HK-2 (cell line): ENCODE data around the gene HSPB3.
"Not testable (repeated sequence)": the region's sequence is repeated elsewhere in the genome, so short reads cannot be mapped to it uniquely, and the experiment has no call there.

Experiments
- DNase-seq: peaks from one replicate; pipeline ENCODE4 v3.0.0-alpha.2; 2018; ENCODE audit not compliant: unreplicated experiment

HSPB3 gene

DNA sequence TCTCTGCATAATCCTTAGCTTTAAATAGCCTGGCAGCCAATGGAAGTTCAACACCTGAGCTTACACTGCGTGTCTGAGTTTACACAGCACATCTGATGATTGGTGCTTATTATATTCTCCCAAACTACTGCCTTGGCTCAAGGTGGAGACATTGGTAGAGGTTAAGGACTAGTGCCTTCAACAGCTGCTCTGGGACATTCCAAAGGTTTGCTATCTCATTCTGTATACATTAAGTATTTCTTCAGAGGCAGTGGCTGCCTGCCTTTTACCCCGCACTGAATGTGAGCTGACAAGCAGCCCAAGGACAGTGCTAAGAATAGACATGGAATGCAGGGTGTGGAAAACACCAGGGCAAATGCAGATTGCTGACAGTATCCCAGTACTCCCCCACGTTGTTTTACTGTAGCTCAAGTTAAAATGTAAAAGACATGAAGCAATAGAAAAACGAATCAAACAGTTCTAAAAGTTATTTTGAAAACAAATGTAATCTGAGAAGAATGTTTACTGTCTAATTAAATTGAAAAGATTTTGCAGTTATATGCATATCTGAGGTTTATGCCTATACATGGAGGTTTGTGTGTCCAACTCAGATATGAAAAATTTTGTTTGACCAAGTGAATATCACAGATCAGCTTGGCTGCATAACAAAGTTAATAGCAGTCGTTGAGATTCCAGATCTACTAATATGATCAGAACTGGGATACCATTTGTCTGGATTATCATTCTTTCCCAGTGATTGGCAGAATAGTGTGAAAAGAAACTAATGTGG is 1.8 kb downstream of the HSPB3 start:
- DNase-seq, result no peak

DNA sequence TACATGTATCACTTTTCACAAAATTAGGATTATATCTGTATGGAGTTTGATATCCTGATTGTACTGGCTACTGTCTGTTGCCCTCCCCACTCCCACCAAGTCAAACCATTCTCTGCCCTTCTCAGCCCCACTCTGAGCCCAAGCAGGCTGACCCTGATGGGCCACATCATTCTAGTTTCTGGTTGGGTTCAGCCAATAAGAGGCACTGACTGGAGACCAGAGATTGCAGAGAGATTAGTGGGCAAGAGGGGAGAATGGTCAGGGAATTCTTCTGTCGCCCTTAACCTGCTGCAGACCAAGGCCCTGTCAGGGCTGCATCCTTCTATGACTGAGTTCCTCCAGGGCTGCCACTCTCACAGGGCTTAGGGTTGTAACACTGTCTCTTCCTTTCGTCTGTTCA is 2.7 kb downstream of the HSPB3 start:
- DNase-seq, result no peak

DNA sequence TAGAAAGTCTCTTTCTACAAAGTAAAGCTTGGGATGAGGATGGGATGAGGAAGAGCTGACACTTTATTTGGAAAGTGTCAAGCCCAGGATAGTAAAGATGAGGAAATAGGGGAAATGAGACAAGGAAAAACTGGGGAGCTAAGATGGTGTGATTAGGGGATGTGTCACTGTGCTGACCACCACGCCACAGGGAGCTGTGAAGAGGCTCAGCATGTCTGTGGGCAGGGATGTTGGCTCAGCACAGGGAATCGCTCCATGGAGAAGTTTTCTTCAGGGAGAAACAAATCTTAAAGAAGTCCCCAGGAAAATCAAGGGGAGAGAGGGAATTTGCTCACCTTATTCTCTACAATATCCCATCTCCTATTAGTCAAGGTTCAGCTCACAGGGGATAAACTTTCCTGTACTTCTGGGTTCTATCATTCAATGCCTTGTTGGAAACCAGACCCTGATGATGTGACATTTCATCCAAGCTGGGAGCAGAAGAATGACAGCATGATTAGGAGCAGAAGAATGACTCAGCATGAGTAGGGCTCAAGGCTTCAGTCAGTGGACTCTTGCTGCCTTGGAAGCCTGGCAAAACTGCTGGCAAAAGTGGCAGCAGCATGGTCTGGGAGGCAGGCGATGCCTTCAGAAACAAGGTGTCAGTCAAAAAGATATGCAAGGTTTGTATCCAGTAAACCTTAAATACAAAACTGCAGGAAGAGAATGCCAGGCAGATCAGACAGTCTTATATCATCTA is 4.9 kb downstream of the HSPB3 start:
- no peak for DNase-seq

DNA sequence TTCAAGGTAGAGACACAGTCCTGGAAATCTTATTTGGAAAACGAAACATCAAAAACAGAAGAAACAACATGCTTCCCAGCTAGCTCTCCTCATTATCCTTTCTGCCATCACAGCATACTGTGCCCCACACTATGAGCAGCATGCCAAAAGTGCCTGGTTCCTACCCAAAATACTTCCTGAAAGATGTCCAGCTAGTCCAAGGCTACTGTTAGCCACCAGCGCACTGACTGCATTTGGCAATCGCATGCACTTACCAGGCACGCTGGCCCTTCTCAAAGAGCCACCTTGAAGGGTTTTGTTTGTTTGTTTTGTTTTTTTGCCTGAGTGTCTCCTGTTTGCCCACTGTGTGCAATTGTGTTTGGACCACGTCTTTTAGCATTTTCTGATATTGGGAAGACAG is 6.8 kb downstream of the HSPB3 start:
- no peak for DNase-seq

DNA sequence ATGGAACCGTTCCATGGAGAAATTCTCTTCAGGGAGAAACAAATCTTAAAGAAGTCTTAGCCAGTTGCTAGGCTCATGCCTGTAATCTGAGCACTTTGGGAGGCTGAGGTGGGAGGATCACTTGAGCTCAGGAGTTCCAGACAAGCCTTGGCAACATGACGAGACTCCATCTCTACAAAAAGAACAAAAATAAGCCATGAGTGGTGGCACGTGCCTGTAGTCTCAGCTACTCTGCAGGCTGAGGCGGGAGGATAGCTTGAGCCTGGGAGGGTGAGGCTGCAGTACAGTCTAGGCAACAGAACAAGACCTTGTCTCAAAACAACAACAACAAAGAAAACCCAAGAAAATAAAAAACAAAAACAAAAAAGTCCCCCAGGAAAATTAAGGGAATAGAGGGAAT is 8.2 kb downstream of the HSPB3 start:
- DNase-seq, result no peak

DNA sequence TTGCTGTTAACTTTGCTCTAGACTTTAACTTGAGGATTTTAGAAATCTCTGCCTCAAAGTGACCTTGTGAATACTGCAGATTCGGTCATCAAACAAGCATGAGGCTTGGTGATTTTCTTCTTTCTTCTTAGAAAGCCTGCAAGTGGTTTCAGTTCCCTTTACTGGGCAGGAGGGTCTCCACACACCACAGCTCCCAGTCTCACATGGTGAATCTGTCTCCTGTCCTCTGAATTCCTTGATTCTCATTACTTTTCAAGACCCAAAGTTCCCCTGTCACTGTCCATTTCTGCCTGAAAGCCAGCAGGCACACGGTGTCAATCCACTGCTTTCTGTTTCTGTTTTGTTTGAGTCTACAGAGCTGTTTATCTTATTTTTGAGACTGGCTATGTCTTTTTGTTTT is 14.1 kb downstream of the HSPB3 start:
- DNase-seq, result no peak

DNA sequence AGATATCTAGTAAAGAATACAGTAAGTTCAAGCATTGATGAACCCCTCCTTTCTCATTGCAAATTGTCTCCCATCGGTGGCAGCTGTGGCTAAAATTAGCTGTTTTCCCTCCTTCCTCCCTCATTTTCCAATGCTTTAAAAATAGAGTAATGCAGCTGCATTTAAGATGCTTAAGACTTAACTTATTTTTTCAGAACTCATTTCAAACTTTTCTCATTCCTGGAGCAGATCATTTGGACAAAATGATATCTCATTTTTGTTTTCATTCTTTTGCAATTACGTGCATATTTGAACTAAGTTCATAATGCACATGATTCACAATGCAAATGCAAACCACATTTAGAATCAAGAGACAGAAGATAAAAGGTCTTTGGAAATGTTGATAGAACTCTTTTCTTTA is 14.6 kb downstream of the HSPB3 start:
- no peak for DNase-seq

DNA sequence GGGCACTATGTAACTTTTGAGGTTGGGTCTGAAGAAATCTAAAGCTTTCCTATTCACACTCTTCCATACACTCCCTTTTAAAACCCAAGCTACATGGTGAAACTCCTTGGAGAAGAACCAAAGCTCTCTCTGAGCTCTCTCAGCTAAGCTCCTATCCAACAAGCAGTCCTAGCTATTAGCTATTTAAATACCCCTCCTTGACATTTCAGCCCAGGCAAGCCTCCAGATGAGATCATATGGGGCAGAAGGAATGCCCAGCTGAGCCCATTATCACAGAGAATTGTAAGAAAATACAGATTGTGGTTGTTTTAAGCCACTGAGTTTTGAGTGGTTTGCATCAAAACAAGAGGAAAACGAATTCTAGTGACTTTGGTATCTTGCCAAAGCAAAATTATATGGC is 15.2 kb downstream of the HSPB3 start:
- no peak for DNase-seq

DNA sequence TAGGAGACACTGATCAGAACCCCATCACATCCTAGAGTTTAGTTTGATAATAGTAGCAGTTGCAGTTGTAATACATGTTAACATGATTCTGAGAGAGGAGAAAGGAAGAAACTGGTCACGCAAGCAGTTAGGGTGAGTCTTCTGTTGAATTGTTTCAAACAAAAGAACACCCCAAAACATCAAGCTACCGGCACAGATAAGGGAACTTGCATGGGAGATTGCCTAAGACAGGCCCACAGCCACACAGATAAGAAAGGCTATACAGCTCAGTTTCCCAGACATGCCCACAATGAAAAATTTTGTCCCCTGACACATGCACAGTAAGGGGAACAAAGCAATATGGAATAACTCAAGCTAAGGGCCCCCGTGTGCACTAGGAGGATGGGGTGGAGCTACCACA is 15.9 kb downstream of the HSPB3 start:
- no peak for DNase-seq

DNA sequence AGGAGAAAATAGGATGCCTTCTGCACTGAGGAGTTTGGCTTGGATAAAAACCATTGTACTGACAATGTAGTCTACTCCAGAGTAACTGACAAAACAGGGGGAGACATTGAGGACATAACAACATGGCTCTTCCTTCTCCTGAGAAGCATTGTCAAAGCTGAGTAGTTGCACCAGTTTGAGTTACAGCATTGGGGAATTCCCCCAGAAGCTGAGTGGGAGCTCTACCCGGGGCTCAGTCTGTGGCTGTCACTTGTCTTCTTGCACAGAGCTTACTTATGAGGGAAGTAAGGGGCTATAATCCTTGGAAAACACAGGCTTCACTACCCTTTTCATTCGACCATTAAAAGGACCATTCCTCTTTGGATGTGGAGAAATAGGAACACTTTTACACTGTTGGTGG is 21.2 kb downstream of the HSPB3 start:
- no peak for DNase-seq

DNA sequence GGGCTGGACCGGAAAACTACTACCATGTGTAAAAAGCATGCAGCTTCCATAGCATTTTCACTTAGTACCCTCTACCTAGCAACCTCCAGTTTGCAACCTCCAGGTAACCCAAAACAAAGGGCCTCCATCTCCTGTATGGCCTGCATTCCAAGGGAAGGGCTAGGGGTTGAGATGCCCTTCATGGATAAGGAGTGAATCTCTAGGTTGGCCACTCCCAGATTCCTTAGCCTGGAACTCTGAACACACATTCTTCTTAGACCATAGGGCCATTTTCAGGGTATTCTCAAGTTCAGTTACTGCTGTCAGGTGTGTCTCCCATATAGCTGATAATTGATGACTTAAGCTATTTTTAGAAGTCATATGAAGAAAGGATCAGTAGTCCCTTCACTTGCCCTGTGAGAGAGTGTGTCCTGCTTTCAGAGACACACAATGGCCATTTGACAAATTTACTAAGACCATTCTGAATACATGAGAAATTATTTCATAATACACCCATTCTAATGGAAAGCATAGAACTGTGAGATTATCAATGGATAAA is 22.5 kb downstream of the HSPB3 start:
- no peak for DNase-seq

DNA sequence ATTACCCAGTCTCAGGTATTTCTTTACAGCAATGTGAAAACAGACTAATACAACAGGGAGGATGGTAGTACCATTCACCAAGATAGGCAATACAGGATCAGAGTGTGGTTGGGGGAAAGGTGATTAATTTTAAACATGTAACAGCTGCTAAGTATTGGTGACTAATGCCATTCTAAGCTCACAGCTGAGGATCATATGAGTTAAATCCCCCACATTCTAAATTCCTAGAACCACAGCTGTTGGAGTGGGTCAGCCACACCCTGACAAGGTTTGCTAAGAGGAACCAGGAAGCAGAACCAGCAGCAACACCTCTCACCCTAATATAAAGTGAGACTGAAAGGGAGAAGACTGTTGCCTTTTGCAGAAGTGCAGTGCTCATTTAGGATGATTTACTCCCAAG is 24.8 kb downstream of the HSPB3 start:
- no peak for DNase-seq

DNA sequence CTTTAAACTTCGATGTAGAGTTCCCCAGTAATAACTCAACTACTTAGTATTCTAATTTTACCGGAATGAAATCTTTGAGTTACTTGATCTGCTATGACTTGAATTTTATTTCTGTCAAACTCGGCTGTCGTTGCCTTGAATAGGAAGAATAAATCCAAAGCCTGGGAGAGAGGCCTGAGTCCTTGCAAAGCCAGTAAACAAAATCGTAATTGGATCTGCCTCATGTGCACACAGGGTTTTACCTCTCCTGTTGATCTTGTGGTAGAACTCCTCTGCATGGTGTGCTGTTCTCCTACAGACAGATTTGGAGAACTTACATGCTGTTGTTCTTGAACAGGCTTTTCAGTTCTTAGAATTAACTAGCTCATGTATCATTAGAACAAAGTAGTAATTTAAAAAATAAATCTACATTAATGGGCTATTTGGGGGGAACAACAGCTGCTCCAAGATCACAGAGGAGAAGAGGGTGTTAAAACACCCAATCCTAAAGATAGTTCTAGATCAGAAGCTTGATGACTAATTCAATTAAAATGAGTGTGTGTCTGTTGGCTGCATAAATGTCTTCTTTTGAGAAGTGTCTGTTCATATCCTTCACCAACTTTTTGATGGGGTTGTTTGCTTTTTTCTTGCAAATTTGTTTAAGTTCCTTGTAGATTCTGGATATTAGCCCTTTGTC is 28.9 kb downstream of the HSPB3 start:
- DNase-seq, result no peak

DNA sequence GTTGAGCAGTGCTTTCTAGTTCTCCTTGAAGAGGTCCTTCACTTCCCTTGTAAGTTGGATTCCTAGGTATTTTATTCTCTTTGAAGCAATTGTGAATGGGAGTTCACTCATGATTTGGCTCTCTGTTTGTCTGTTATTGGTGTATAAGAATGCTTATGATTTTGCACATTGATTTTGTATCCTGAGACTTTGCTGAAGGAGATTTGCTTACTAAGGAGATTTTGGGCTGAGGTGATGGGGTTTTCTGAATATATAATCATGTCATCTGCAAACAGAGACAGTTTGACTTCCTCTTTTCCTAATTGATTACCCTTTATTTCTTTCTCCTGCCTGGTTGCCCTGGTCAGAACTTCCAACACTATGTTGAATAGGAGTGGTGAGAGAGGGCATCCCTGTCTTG is 30.2 kb downstream of the HSPB3 start:
- not testable (repeated sequence) for DNase-seq

DNA sequence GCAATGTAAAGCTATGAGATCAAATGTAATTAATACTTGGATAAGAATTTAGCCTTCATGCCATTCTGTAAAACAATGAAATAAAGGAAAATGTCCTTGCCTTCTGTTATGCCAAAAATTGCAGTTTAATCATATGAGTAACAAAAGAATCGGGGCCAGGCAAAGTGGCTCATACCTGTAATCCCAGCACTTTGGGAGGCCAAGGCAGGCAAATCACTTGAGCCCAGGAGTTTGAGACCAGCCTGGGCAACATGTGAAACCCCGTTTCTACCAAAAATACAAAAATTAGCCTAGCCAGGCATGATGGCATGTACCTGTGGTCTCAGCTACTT is 34.1 kb downstream of the HSPB3 start:
- DNase-seq, result not testable (repeated sequence)

DNA sequence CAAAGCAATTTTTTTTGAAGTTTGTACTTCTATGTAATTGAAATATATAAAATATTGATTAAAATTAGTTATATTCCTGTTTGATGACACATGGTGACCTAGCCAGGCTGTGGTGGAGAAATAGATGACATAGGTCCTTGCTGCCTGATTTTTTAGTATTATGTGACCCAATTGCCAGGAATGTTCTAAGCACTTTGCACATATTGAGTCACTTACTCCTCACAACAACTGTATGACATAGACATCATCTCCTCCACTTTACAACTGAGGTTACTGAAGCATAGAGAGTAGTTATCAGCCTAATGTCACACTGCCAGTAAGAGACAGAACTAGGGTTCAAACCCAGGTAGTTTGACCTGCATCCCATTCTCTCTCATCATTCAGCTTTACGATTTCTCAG is 35.8 kb downstream of the HSPB3 start:
- no peak for DNase-seq

DNA sequence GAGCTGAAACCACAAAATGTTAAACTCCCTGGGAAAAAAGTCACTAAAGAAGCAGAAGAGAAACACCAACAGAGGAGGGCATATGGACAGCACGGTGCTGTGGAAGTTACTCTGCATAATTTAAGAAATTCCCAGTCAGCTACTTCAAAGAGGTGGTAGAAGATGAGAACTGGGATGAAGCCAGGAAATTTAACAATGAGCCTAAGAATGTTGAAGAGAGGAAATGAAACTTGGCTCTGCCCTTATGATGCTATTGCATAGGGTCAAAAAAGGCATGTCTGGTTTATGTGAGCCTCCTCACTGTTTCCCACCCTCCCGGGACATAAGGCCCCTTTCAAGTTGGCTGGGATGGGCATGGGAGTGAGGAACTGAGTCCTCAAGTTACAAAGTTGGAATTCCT is 36.7 kb downstream of the HSPB3 start:
- no peak for DNase-seq

DNA sequence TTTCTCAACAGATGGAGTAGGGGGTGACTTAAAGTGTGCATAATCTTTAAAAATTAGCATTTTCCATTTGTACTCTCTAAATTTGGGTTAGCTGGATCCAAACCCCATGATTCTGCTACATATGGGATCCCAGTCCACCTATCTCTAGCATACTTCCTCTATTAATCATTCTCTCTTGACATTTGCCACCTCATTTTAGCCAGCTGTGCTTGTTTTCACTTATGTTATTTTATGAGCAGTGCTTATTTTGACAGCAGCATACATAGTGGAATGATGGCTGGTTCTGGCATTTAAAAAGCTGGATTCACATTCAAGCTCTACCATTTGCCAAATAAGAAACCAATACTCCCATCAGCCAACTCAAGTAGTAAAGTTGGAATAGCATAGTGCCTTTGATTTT is 39.5 kb downstream of the HSPB3 start:
- DNase-seq, result no peak
